Upper lobe of left lung (tissue), 6 donors: ENCODE measurements around the gene CDC42BPA. TPM values are rescaled to one million over a fixed set of nuclear protein-coding genes. Genes with fewer than 3 reads are reported as not detected.

Experiments
- ATAC-seq, 2 donors: fragments of 200-7000 bp; cut with Tn5 transposase; one replicate each; pipeline ENCODE4 v1.9.1; 2022; ENCODE audit warnings: mild to moderate bottlenecking in 2 of 2, moderate library complexity in 2 of 2; ENCODE audit not compliant: low FRiP score in 2 of 2
- DNase-seq, 2 donors: peaks; one replicate each; pipeline ENCODE4 v3.0.0-alpha.2; 2019 to 2020
- H3K27ac ChIP-seq, 4 donors: fragments of 200-600 bp; sonication (generic); one replicate each; pipeline ENCODE4 v1.5.1; 2016 to 2019
- H3K27me3 ChIP-seq, 4 donors: fragments of 200-600 bp; sonication (generic); one replicate each; pipeline ENCODE4 v1.5.1; 2017 to 2019
- H3K36me3 ChIP-seq, 4 donors: fragments of 200-600 bp; sonication (generic); one replicate each; pipeline ENCODE4 v1.5.1; 2016 to 2019
- H3K4me1 ChIP-seq, 4 donors: fragments of 200-600 bp; sonication (generic); one replicate each; pipeline ENCODE4 v1.5.1; 2018 to 2019
- H3K4me3 ChIP-seq, 4 donors: fragments of 200-600 bp; sonication (generic); one replicate each; pipeline ENCODE4 v1.5.1; 2017 to 2019; ENCODE audit warnings: mild to moderate bottlenecking in 2 of 4, moderate library complexity in 1 of 4
- H3K9me3 ChIP-seq, 4 donors: fragments of 200-600 bp; sonication (generic); one replicate each; pipeline ENCODE4 v1.5.1; 2018 to 2019
- CTCF ChIP-seq, 6 experiments: fragments of 450-650 bp in 4 of 6; fragments of 200-600 bp in 2 of 6; sonication (generic) in 2 of 6; IDR thresholded peaks; one replicate each; pipeline ENCODE4 v1.5.1; 2016 to 2019; ENCODE audit warnings: antibody characterized with exemption in 6 of 6
- EP300 ChIP-seq, 4 donors: sonication (generic); formaldehyde crosslinking; IDR thresholded peaks; one replicate each; pipeline ENCODE4 v1.5.1; 2017; ENCODE audit warnings: antibody characterized with exemption in 4 of 4, control low read depth in 2 of 4
- POLR2A ChIP-seq, 4 donors: fragments of 450-650 bp; IDR thresholded peaks; one replicate each; pipeline ENCODE4 v1.5.1; 2016 to 2017; ENCODE audit warnings: antibody characterized with exemption in 4 of 4, mild to moderate bottlenecking in 2 of 4
- POLR2AphosphoS5 ChIP-seq, 2 donors: sonication (generic); formaldehyde crosslinking; IDR thresholded peaks; one replicate each; pipeline ENCODE4 v1.5.1; 2017; ENCODE audit warnings: antibody characterized with exemption in 2 of 2
- WGBS, 2 donors: methylation state at CpG; one replicate each; pipeline ENCODE4 v1.1.5; 2017 to 2018; 5-methylcytosine and 5-hydroxymethylcytosine counted together
- total RNA-seq, 6 donors: library from RNA; depleted of rRNA in 4 of 6; stranded (reverse); fragments of >200 nt in 4 of 6; gene quantifications; one replicate each; pipeline versions ENCODE4 v1.1.0 to v1.2.1, GENCODE V29; 2016 to 2021
- donor health status: DM: no; HTN: no; CAD: no; lungs with moderate emphysema.
- donor health status: DM: no; HTN: yes; CAD: no; lungs with severe emphysema.

Gene CDC42BPA
- total RNA-seq, 6 donors from 2014 or later = 27.8 to 76.1 (median 33.1) TPM

- H3K9me3 ChIP-seq = no peaks in the 10 kb centered on the region
- peaks cover 0 to 25% (median 9%) of the 10 kb centered on the region in 4 donors for H3K36me3 ChIP-seq
- 84 to 86% methylated on average over 20 to 22 of the region's 22 CpGs for WGBS, 2 donors
- no peak overlapping the region for H3K4me3 ChIP-seq
- peak in 1 of 2 donors; percentile 22 for ATAC-seq
- no peak overlapping the region for H3K27ac ChIP-seq
- no peak for DNase-seq
- TF ChIP-seq EP300 (IDR thresholded peaks at IDR 0.05) = no peak
- TF ChIP-seq POLR2AphosphoS5 (IDR thresholded peaks at IDR 0.05) = no peak
- TF ChIP-seq CTCF (IDR thresholded peaks at IDR 0.05) = no peak
- TF ChIP-seq POLR2A (IDR thresholded peaks at IDR 0.05) = no peak
- no peaks in the 10 kb centered on the region for H3K27me3 ChIP-seq
- peaks cover 10 to 17% (median 16%) of the 10 kb centered on the region in 4 donors for H3K4me1 ChIP-seq
These were observed 324.3 kb downstream of the CDC42BPA start for GRCh38 chr1:226993814-226994585.

- no peaks in the 10 kb centered on the region for H3K27me3 ChIP-seq
These were observed 326.4 kb downstream of the CDC42BPA start for GRCh38 chr1:226991920-226992319.

GRCh38 chr1:226990133-226990716, 328.1 kb downstream of the CDC42BPA start:
- WGBS, 2 donors = 58 to 70% methylated on average over 7 to 10 of the region's 10 CpGs
- DNase-seq (peak in 1 of 2 donors; percentile 44), ATAC-seq (no peak)
- Histone ChIP-seq H3K4me1 (peaks cover 16 to 41% (median 32%) of the 10 kb centered on the region in 4 donors), H3K27me3 (no peaks in the 10 kb centered on the region), H3K9me3 (no peaks in the 10 kb centered on the region), H3K27ac (peak overlapping the region in 3 of 4 donors; percentile 1 to 61 (median 50)), H3K4me3 (no peak overlapping the region), H3K36me3 (peaks cover 0 to 49% (median 18%) of the 10 kb centered on the region in 4 donors)
- TF ChIP-seq POLR2AphosphoS5 (IDR thresholded peaks at IDR 0.05) (no peak), EP300 (IDR thresholded peaks at IDR 0.05) (no peak), CTCF (IDR thresholded peaks at IDR 0.05) (no peak), POLR2A (IDR thresholded peaks at IDR 0.05) (no peak)

More at GRCh38 chr1:226991920-226992319, 326.4 kb downstream of the CDC42BPA start:
- H3K4me1 ChIP-seq = peaks cover 16 to 36% (median 32%) of the 10 kb centered on the region in 4 donors
- H3K36me3 ChIP-seq = peaks cover 0 to 36% (median 10%) of the 10 kb centered on the region in 4 donors
- ATAC-seq (no peak), DNase-seq (no peak)
- H3K9me3 ChIP-seq = no peaks in the 10 kb centered on the region
- 98% methylated on average over 4 of the region's 4 CpGs for WGBS, 2 donors
- TF ChIP-seq POLR2A (IDR thresholded peaks at IDR 0.05) (no peak), CTCF (IDR thresholded peaks at IDR 0.05) (no peak), POLR2AphosphoS5 (IDR thresholded peaks at IDR 0.05) (no peak), EP300 (IDR thresholded peaks at IDR 0.05) (no peak)
- H3K4me3 ChIP-seq = no peak overlapping the region
- H3K27ac ChIP-seq = no peak overlapping the region

GRCh38 chr1:226989085-226989920, 329.0 kb downstream of the CDC42BPA start:
- ATAC-seq (no peak), DNase-seq (no peak)
- 47 to 50% methylated on average over 12 of the region's 12 CpGs for WGBS, 2 donors
- TF ChIP-seq EP300 (IDR thresholded peaks at IDR 0.05) (no peak), POLR2AphosphoS5 (IDR thresholded peaks at IDR 0.05) (no peak), POLR2A (IDR thresholded peaks at IDR 0.05) (no peak), CTCF (IDR thresholded peaks at IDR 0.05) (no peak)
- no peaks in the 10 kb centered on the region for H3K27me3 ChIP-seq
- no peak overlapping the region for H3K4me3 ChIP-seq
- H3K9me3 ChIP-seq = no peaks in the 10 kb centered on the region
- peaks cover 4 to 54% (median 17%) of the 10 kb centered on the region in 4 donors for H3K36me3 ChIP-seq
- H3K4me1 ChIP-seq = peaks cover 16 to 41% (median 32%) of the 10 kb centered on the region in 4 donors
- peak overlapping the region in 3 of 4 donors; percentile 29 to 61 (median 36) for H3K27ac ChIP-seq
